Type B pancreatic cell (in vitro differentiated cells): Measurements from ENCODE around the gene TNRC6B. TPM values are rescaled to one million over a fixed set of nuclear protein-coding genes. Genes with fewer than 3 reads are reported as not detected.

Source experiments
- DNase-seq: peaks from one replicate; pipeline ENCODE4 v3.0.0; 2021; ENCODE audit warnings: mixed read lengths; ENCODE audit not compliant: unreplicated experiment; ENCODE audit errors: extremely low spot score
- H3K27ac Mint-ChIP-seq: 2 replicates; pipeline ENCODE4 v1.8.0; 2021; ENCODE audit warnings: mild to moderate bottlenecking, mixed read lengths
- H3K27me3 Mint-ChIP-seq: 2 replicates; pipeline ENCODE4 v1.8.0; 2021; ENCODE audit warnings: mixed read lengths
- H3K36me3 Mint-ChIP-seq: 2 replicates; pipeline ENCODE4 v1.8.0; 2021; ENCODE audit warnings: mixed read lengths
- H3K4me1 Mint-ChIP-seq: one replicate; pipeline ENCODE4 v1.8.0; 2021; ENCODE audit warnings: mixed read lengths; ENCODE audit not compliant: unreplicated experiment
- H3K4me3 Mint-ChIP-seq: 2 replicates; pipeline ENCODE4 v1.8.0; 2021; ENCODE audit warnings: mild to moderate bottlenecking, mixed read lengths
- H3K9me3 Mint-ChIP-seq: 2 replicates; pipeline ENCODE4 v1.8.0; 2021; ENCODE audit warnings: mixed read lengths
- total RNA-seq: library from RNA; stranded (reverse); gene quantifications from 2 replicates; pipeline ENCODE4 v1.2.1, GENCODE V29; 2021; ENCODE audit warnings: low replicate concordance
- TF ChIP-seq, protein P1 (sequence below): fragments of 200-600 bp; sonication (generic); conservative IDR thresholded peaks from 2 replicates; pipeline ENCODE4 v1.5.0; 2021; ENCODE audit warnings: antibody characterized with exemption, mild to moderate bottlenecking

Gene TNRC6B
- total RNA-seq, 1 donor from 2014 or later = 50.7 TPM

DNA sequence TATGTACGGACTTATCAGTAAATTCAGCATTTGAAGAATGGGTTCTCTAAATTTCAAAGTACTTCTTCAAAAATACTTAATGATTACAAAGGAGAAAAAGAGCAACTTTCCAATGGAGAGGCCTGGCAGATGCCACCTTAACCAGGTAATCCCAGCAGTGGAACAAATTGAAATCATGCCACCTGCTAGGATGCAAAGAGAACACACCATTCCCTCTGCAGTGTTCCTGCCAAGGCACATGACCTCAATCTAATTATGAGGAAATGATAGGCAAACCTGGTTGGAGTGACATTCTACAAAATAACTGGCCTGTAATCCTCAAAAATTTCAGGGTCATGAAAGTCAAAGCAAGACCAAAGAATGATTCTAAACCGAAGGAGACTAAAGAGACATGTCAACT is 21.5 kb downstream of the TNRC6B start:
- TF ChIP-seq, protein P1, sequence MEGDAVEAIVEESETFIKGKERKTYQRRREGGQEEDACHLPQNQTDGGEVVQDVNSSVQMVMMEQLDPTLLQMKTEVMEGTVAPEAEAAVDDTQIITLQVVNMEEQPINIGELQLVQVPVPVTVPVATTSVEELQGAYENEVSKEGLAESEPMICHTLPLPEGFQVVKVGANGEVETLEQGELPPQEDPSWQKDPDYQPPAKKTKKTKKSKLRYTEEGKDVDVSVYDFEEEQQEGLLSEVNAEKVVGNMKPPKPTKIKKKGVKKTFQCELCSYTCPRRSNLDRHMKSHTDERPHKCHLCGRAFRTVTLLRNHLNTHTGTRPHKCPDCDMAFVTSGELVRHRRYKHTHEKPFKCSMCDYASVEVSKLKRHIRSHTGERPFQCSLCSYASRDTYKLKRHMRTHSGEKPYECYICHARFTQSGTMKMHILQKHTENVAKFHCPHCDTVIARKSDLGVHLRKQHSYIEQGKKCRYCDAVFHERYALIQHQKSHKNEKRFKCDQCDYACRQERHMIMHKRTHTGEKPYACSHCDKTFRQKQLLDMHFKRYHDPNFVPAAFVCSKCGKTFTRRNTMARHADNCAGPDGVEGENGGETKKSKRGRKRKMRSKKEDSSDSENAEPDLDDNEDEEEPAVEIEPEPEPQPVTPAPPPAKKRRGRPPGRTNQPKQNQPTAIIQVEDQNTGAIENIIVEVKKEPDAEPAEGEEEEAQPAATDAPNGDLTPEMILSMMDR = no peak
- H3K4me1 Mint-ChIP-seq = peaks cover 38% of the 10 kb centered on the region
- peaks cover 11% of the 10 kb centered on the region for H3K36me3 Mint-ChIP-seq
- no peak overlapping the region for H3K4me3 Mint-ChIP-seq
- no peak overlapping the region for H3K27ac Mint-ChIP-seq
- no peaks in the 10 kb centered on the region for H3K9me3 Mint-ChIP-seq
- no peaks in the 10 kb centered on the region for H3K27me3 Mint-ChIP-seq
- DNase-seq = no peak

DNA sequence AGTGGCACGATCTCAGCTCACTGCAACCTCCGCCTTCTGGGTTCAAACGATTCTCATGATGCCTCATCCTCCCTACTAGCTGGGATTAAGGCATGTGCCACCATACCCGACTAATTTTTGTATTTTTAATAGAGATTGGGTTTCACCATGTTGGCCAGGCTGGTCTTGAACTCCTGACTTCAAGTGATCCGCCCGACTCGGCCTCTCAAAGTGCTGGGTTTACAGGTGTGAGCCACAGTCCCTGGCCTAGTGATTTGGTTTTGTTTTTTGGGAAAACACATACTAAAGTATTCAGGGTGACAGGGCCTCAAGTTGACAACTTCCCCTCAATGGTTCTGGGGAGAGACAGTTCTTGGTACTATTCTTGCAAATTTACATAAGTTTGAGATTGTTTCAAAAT is 22.1 kb downstream of the TNRC6B start:
- no peak overlapping the region for H3K4me3 Mint-ChIP-seq
- no peak for DNase-seq
- TF ChIP-seq, protein P1 = no peak
- H3K27me3 Mint-ChIP-seq = no peaks in the 10 kb centered on the region
- no peaks in the 10 kb centered on the region for H3K9me3 Mint-ChIP-seq
- peaks cover 11% of the 10 kb centered on the region for H3K36me3 Mint-ChIP-seq
- H3K27ac Mint-ChIP-seq = no peak overlapping the region
- peaks cover 38% of the 10 kb centered on the region for H3K4me1 Mint-ChIP-seq

DNA sequence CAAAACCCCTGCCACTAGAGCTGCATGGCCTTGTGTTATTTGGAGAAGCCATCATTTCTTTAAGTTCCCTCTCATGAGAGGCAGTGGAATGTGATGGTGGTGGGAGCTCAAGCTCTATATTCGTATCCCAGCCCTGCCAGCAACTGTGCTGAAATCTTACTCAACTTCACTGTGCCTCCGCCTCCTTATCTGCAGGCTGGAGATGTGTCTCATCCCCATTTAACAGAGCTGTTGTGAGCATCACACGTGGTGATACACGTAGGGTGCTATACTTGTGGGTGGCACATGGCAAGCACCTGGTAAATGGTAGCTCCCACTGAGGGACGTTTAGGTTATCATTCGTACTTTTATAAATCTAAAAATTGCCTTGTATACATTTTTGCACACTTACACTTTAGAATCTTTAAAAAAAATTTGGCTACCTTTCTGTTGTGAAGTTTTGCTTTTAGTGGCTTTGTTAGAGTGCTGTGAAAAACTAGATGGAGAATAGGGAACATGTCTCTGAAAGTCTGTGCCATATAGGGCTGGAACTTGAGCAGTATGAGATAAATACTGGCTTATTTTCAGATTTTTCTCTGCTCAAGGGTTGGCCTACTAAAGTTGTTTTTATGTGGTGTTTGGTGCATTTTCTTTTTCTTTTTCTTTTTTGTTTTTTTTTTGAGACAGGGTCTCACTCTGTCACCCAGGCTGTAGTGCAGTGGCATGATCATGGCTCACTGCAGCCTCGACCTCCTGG is 23.2 kb downstream of the TNRC6B start:
- DNase-seq = no peak
- Mint-ChIP-seq H3K27ac (no peak overlapping the region), H3K4me1 (peaks cover 37% of the 10 kb centered on the region), H3K36me3 (peaks cover 11% of the 10 kb centered on the region), H3K9me3 (no peaks in the 10 kb centered on the region), H3K4me3 (no peak overlapping the region), H3K27me3 (no peaks in the 10 kb centered on the region)
- TF ChIP-seq, protein P1 = no peak

DNA sequence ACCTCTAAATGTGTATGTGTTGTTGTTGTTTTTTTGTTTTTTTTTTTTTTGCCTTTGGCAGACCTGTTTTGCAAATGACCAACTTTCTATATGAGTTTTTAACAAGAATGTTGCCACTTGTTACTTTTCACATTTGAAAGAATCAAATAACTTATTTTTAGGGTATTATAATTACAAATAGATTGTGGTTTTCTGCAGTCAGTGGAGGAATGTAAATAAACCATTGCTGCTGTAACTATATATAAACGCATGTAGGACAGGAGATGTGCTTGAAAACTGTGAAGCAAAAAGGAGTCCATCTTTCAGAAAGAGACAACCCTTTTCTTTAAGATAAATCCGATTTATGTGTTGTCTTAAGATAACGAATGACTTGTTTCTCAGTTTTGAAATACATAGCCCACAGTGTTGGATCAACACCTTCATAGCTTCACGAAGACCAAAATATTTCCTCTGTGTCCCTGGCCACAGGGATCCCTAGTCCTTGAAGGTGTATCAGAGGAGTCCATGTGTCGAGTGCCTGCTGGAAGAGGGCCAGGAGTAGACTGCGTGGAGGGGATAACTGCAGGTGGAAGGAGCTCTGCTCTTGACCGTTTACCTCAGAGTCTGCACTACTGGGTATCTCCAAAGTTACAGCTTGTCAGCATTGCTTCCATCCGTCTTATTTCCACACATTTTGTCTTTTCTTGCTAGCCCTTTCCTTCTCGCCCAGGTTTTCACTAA is 24.7 kb downstream of the TNRC6B start:
- Mint-ChIP-seq H3K4me1 (peaks cover 25% of the 10 kb centered on the region), H3K27ac (no peak overlapping the region), H3K27me3 (no peaks in the 10 kb centered on the region), H3K36me3 (peaks cover 11% of the 10 kb centered on the region), H3K4me3 (no peak overlapping the region), H3K9me3 (no peaks in the 10 kb centered on the region)
- DNase-seq = no peak
- TF ChIP-seq, protein P1 = no peak

DNA sequence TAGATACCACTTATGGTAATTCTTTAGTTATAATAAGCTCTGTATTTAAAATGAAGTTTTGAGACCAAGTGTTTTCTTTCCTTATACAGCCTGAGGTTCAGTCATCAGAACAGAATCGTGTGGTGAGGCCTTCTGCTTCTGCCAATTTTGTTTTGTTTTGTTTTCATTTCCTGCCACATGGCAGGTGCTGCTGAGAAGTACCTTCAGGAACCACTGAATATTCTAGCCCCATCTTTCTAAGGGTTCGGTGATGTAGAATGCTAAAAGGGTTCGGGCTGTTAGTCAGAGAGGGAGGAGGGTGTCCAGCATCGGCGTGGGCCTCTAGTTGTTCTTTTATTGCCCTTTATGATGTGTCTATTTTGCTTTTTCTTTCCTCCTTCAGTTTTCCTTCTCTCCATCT is 25.8 kb downstream of the TNRC6B start:
- Mint-ChIP-seq H3K36me3 (peaks cover 7% of the 10 kb centered on the region), H3K9me3 (no peaks in the 10 kb centered on the region), H3K4me3 (no peak overlapping the region), H3K27ac (no peak overlapping the region), H3K27me3 (no peaks in the 10 kb centered on the region), H3K4me1 (peaks cover 22% of the 10 kb centered on the region)
- TF ChIP-seq, protein P1 = no peak
- no peak for DNase-seq
